K562 (cell line): Measurements from ENCODE around the gene SLC25A42. TPM values are rescaled to one million over a fixed set of nuclear protein-coding genes. Genes with fewer than 3 reads are reported as not detected.

ENCODE experiments used
- ATAC-seq: fragments of 200-7000 bp; cut with Tn5 transposase; 3 replicates; pipeline ENCODE4 v1.9.1; 2020; ENCODE audit warnings: moderate library complexity
- BruUV-seq: library from RNA; stranded (reverse); fragments of 400-500 nt; replicated peaks from 2 replicates; lab custom pipeline; 2021; lab: Mats Ljungman, UMichigan
- CTCF ChIA-PET: fragments of 300-600 bp; formaldehyde crosslinking; extraction: SDS; loops from one replicate; lab custom pipeline; 2021; ENCODE audit warnings: low intra/inter-chr PET ratio; lab: Yijun Ruan, JAX
- POLR2A ChIA-PET: fragments of 300-600, 350-650 bp; sonication (Branson Sonifier 250); formaldehyde crosslinking; extraction: SDS; loops from one replicate; lab custom pipeline; 2021; ENCODE audit warnings: antibody characterized with exemption, inconsistent platforms; lab: Yijun Ruan, JAX
- DNase-seq, 4 experiments: peaks; one replicate each; pipeline versions ENCODE4 v3.0.0 to v3.0.0-alpha.2; 2011 to 2018; ENCODE audit warnings: low spot score in 3 of 4, mixed read lengths in 3 of 4; ENCODE audit errors: extremely low read depth in 1 of 4
- FAIRE-seq: peaks from 2 replicates; lab custom pipeline; 2011; peaks lifted over from hg19 to GRCh38; lab: Jason Lieb, UNC
- H2AFZ ChIP-seq: 2 replicates; pipeline ENCODE4 v1.6.0; 2011; ENCODE audit warnings: low read depth, low read length, control low read depth, inconsistent platforms
- H3K27ac ChIP-seq: fragments of 200-600 bp; 3 replicates; pipeline ENCODE4 v1.8.0; 2011; ENCODE audit warnings: low read depth, mild to moderate bottlenecking, control low read depth, inconsistent platforms, low read length, moderate library complexity, mixed read lengths; ENCODE audit errors: extremely low read depth
- H3K27me3 ChIP-seq, 2 experiments: fragments of 300-600 bp in 1 of 2; 2 replicates in 1 of 2; 3 replicates in 1 of 2; pipeline versions ENCODE4 v1.6.0 to v1.8.0; 2011; ENCODE audit warnings: inconsistent platforms in 2 of 2, low read length in 2 of 2, mild to moderate bottlenecking in 1 of 2, mixed read lengths in 1 of 2, moderate library complexity in 1 of 2; ENCODE audit not compliant: control insufficient read depth in 2 of 2, insufficient read depth in 2 of 2
- H3K36me3 ChIP-seq: fragments of 300-600 bp; 3 replicates; pipeline ENCODE4 v1.8.0; 2011; ENCODE audit warnings: mild to moderate bottlenecking, low read length, inconsistent platforms; ENCODE audit not compliant: control insufficient read depth, insufficient read depth
- H3K4me1 ChIP-seq, 2 experiments: fragments of 200-600 bp in 1 of 2; replicated peaks in 1 of 2; 2 replicates in 1 of 2; 3 replicates in 1 of 2; pipeline versions ENCODE4 v1.5.1 to v1.8.0; 2011; ENCODE audit warnings: inconsistent platforms in 2 of 2, low read length in 2 of 2, mild to moderate bottlenecking in 1 of 2, mixed read lengths in 1 of 2, moderate library complexity in 1 of 2; ENCODE audit not compliant: control insufficient read depth in 2 of 2, insufficient read depth in 2 of 2
- H3K4me2 ChIP-seq: 2 replicates; pipeline ENCODE4 v1.6.1; 2011; ENCODE audit warnings: low read length, control low read depth, inconsistent platforms, mixed read lengths; ENCODE audit not compliant: insufficient read depth
- H3K4me3 ChIP-seq: fragments of 200-600 bp; sonication (generic), shearing (Covaris generic); 2 replicates; pipeline ENCODE4 v1.5.1; 2016; ENCODE audit warnings: control low read depth, inconsistent platforms
- H3K79me2 ChIP-seq: fragments of 200-600 bp; 3 replicates; pipeline ENCODE4 v1.8.0; 2011; ENCODE audit warnings: low read length, inconsistent platforms; ENCODE audit not compliant: control insufficient read depth, insufficient read depth
- H3K9ac ChIP-seq, 2 experiments: 2 replicates each; pipeline versions ENCODE4 v1.6.0 to v1.6.1; 2011; ENCODE audit warnings: low read depth in 2 of 2, low read length in 2 of 2, control low read depth in 1 of 2, inconsistent platforms in 1 of 2, mild to moderate bottlenecking in 1 of 2, mixed read lengths in 1 of 2; ENCODE audit not compliant: insufficient read depth in 1 of 2
- H3K9me1 ChIP-seq: one replicate; pipeline ENCODE4 v1.6.0; 2011; ENCODE audit warnings: inconsistent platforms, mild to moderate bottlenecking, low read length, moderate library complexity; ENCODE audit not compliant: control insufficient read depth, insufficient read depth
- H3K9me3 ChIP-seq: replicated peaks from 2 replicates; pipeline ENCODE4 v1.5.1; 2011; ENCODE audit warnings: low read depth, low read length, inconsistent platforms; ENCODE audit not compliant: control insufficient read depth, insufficient read depth
- H4K20me1 ChIP-seq: replicated peaks from 2 replicates; pipeline ENCODE4 v1.6.1; 2011; ENCODE audit warnings: low read length, inconsistent platforms, mixed read lengths; ENCODE audit not compliant: control insufficient read depth, insufficient read depth
- CTCF ChIP-seq, 3 experiments: IDR thresholded peaks in 2 of 3; conservative IDR thresholded peaks in 1 of 3; 2 replicates each; pipeline ENCODE4 v1.5.1; 2011 to 2012; ENCODE audit warnings: low read length in 3 of 3, mild to moderate bottlenecking in 3 of 3, control low read depth in 2 of 3, improper control_type of control experiment in 1 of 3, inconsistent platforms in 1 of 3, low read depth in 1 of 3, mixed read lengths in 1 of 3, moderate library complexity in 1 of 3; ENCODE audit not compliant: insufficient read depth in 2 of 3
- FOXA1 ChIP-seq: fragments of 450-650 bp; IDR thresholded peaks from 2 replicates; pipeline ENCODE4 v1.6.1; 2016; ENCODE audit warnings: mild to moderate bottlenecking, borderline replicate concordance
- MED1 ChIP-seq: sonication (generic); formaldehyde crosslinking; IDR thresholded peaks from 2 replicates; pipeline ENCODE4 v1.8.1; 2023; ENCODE audit warnings: missing genetic modification reagents, borderline replicate concordance
- POLR2G ChIP-seq: fragments of 200-400 bp; formaldehyde crosslinking; IDR thresholded peaks from 2 replicates; pipeline ENCODE4 v1.6.1; 2017; ENCODE audit warnings: low read depth, mild to moderate bottlenecking, antibody characterized with exemption, low read length, moderate library complexity
- RAD21 ChIP-seq, 2 experiments: fragments of 250-450 bp in 1 of 2; fragments of 450-650 bp in 1 of 2; sonication (Bioruptor Pico) in 1 of 2; formaldehyde crosslinking in 1 of 2; IDR thresholded peaks in 1 of 2; conservative IDR thresholded peaks in 1 of 2; 2 replicates each; pipeline versions ENCODE4 v1.4.0 to v1.8.0; 2020 to 2022; ENCODE audit warnings: mild to moderate bottlenecking in 2 of 2, moderate library complexity in 1 of 2
- RBM22 ChIP-seq: fragments of 200-400 bp; formaldehyde crosslinking; IDR thresholded peaks from 2 replicates; pipeline ENCODE4 v1.6.1; 2018; ENCODE audit warnings: low read length, low read depth; ENCODE audit not compliant: poor library complexity, severe bottlenecking
- ZBTB33 ChIP-seq: sonication (generic); formaldehyde crosslinking; IDR thresholded peaks from 2 replicates; pipeline ENCODE4 v1.8.1; 2023; ENCODE audit warnings: mild to moderate bottlenecking, missing genetic modification reagents
- ZNF79 ChIP-seq: fragments of 250-450 bp; sonication (Bioruptor Pico); IDR thresholded peaks from 2 replicates; pipeline ENCODE4 v1.4.0; 2020; ENCODE audit warnings: low read depth, mild to moderate bottlenecking, moderate library complexity
- WGBS: fragments of 100-300 bp; shearing (Covaris generic); methylation state at CpG from one replicate; pipeline ENCODE4 v1.1.6; 2016; ENCODE audit warnings: low coverage, mixed read lengths; ENCODE audit not compliant: insufficient coverage; ENCODE audit errors: missing lambda C conversion rate; 5-methylcytosine and 5-hydroxymethylcytosine counted together
- in situ Hi-C: fragments of 300-500 bp; cut with MboI; formaldehyde crosslinking; loops from 4 replicates; pipeline ENCODE4 v1.15.0; 2018; ENCODE audit warnings: inconsistent platforms, mixed read lengths
- intact Hi-C: fragments of 100-400 bp; cut with micrococcal nuclease; formaldehyde crosslinking; loops from 2 replicates; pipeline ENCODE4 v1.14.2; 2022
- polyA plus RNA-seq, 8 experiments: library from polyadenylated mRNA; depleted of rRNA in 4 of 8; stranded (reverse) in 5 of 8; unstranded in 3 of 8; fragments of >200 nt; fragmentation: Nextera tagmentation in 2 of 8; fragmentation: Illumina TruSeq in 1 of 8; extraction: Ambion mirVana in 2 of 8; extraction: Trizol in 1 of 8; gene quantifications; 2 replicates each; pipeline versions ENCODE4 v1.2.1 to v1.2.3, GENCODE V29; 2011 to 2014; ENCODE audit warnings: inconsistent platforms in 1 of 8, missing spikeins in 1 of 8
- total RNA-seq, 7 experiments: library from RNA; depleted of rRNA in 6 of 7; stranded (reverse); fragments of >200 nt in 6 of 7; fragmentation: Illumina TruSeq in 2 of 7; extraction: Trizol in 2 of 7; gene quantifications; 2 replicates each; pipeline versions ENCODE4 v1.2.1 to v1.2.3, GENCODE V29; 2011 to 2021; ENCODE audit warnings: low replicate concordance in 1 of 7

Gene SLC25A42
- total and polyA plus RNA-seq, 9 of the 15 experiments (the other 6 are each of a cell fraction or from before 2014, with no cell fraction given): 0.59 to 32.2 (median 14.1) TPM

- TF ChIP-seq ZNF79 (CRISPR knock-in tag) (no peak), FOXA1 (no peak)
- TF ChIP-seq, all 486 proteins: peak for 3
Observed at GRCh38 chr19:19111967-19112580, 48.3 kb downstream of the SLC25A42 start (continued).

GRCh38 chr19:19113040-19113626 is 49.3 kb downstream of the SLC25A42 start:
- Histone ChIP-seq H3K9me3 (no peaks in the 10 kb centered on the region), H3K4me1 (peaks cover 12 to 31% of the 10 kb centered on the region in 2 experiments; a peak in 4 of 5 replicates), H3K79me2 (no peaks in the 10 kb centered on the region), H3K27me3 (no peaks in the 10 kb centered on the region), H3K27ac (no peak overlapping the region), H3K4me3 (no peak overlapping the region), H3K9ac (peak overlapping the region in 1 of 2 experiments; percentile 70; a peak in 2 of 4 replicates), H2AFZ (0 out of 2 replicates have a peak overlapping the region, but pooled peaks have one; percentile 4), H3K36me3 (peaks cover 10% of the 10 kb centered on the region; the same call in 1 of the 3 replicates), H3K4me2 (no peak overlapping the region), H3K9me1 (peaks cover 4% of the 10 kb centered on the region), H4K20me1 (0 out of 2 replicates have a peak, but pooled peaks cover 2% of the 10 kb centered on the region)
- in situ Hi-C loops: no loop called here
- ChIA-PET CTCF (interaction anchor here (0.9 to 1.2 kb wide), 2 partner anchors 59 to 62 kb away, joined by 6 to 9 read pairs; no protein-coding TSS in a partner anchor), POLR2A (interaction anchor here (0.6 kb wide), 2 partner anchors 16 to 75 kb away, joined by 3 read pairs; no protein-coding TSS in a partner anchor)
- ATAC-seq (peak; percentile 87), DNase-seq (peak; percentile 50 to 72 (median 60)), FAIRE-seq (peak; percentile 88)
- intact Hi-C loops: loop anchor here (1.0 to 2.0 kb wide), 3 partner anchors 26 to 60 kb away; no protein-coding TSS in a partner anchor
- BruUV-seq: no TSS peak
- 49% methylated on average over 6 of the region's 7 CpGs for WGBS
- no peak for TF ChIP-seq MED1 (CRISPR knock-in tag)
- TF ChIP-seq ZBTB33: no peak
- peak; percentile 54 to 69 (median 68) for TF ChIP-seq CTCF (IDR thresholded peaks at IDR 0.05 in 2 of 3, conservative IDR thresholded peaks at IDR 0.05 in 1 of 3; ENCODE audit: insufficient read depth in 2 of 3, low read depth in 1 of 3, low read length in 3 of 3)
- peak; percentile 71 for TF ChIP-seq RBM22
- TF ChIP-seq RAD21 (CRISPR knock-in tag; conservative IDR thresholded peaks at IDR 0.05 in 1 of 2, IDR thresholded peaks at IDR 0.05 in 1 of 2): peak; percentile 60 to 71
- peak; percentile 73 for TF ChIP-seq POLR2G
